ENCODE data around the gene CDK2. TPM values are rescaled to one million over a fixed set of nuclear protein-coding genes. Genes with fewer than 3 reads are reported as not detected.

Gene CDK2
- total RNA-seq, 2 donors from 2014 or later, result 20.9 to 48.9 TPM

GRCh38 chr12:55957106-55957859 lies 9.3 kb upstream of the CDK2 start:
- peaks cover 4% of the 10 kb centered on the region for H3K4me1 ChIP-seq
- peak overlapping the region in 1 of 2 donors; percentile 26 for H3K9ac ChIP-seq (ENCODE audit: low read depth in 2 of 2, low read length in 2 of 2)
- intact Hi-C loops (cut with DNase I), result no loop called here
- H3K36me3 ChIP-seq, result peaks cover 4% of the 10 kb centered on the region
- H3K9me3 ChIP-seq, result no peaks in the 10 kb centered on the region
- H3K27ac ChIP-seq, result no peak overlapping the region
- no peak for TF ChIP-seq CTCF (IDR thresholded peaks at IDR 0.05)
- no peaks in the 10 kb centered on the region for H3K27me3 ChIP-seq
- peak; percentile 79 for DNase-seq
- H3K4me3 ChIP-seq, result no peak overlapping the region

GRCh38 chr12:55963760-55964159 lies 2.9 kb upstream of the CDK2 start:
- Histone ChIP-seq H3K27me3 (no peaks in the 10 kb centered on the region), H3K9ac (ENCODE audit: low read depth in 2 of 2, low read length in 2 of 2) (no peak overlapping the region), H3K27ac (no peak overlapping the region), H3K9me3 (no peaks in the 10 kb centered on the region), H3K4me1 (peaks cover 3% of the 10 kb centered on the region), H3K4me3 (no peak overlapping the region), H3K36me3 (no peaks in the 10 kb centered on the region)
- TF ChIP-seq CTCF (IDR thresholded peaks at IDR 0.05), result no peak
- no peak for DNase-seq
- intact Hi-C loops (cut with DNase I), result no loop called here

- Histone ChIP-seq H3K27me3 (no peaks in the 10 kb centered on the region), H3K9me3 (no peaks in the 10 kb centered on the region)
- intact Hi-C loops (cut with DNase I), result no loop called here
Observed at GRCh38 chr12:55965240-55965639, 1.4 kb upstream of the CDK2 start.

GRCh38 chr12:55965941-55966407 lies 656 bp upstream of the CDK2 start, which contains the start of gene PMEL:
TSS of gene PMEL (minus strand) at chr12:55966042. CDS start at chr12:55966011, 31 bp downstream.
- Histone ChIP-seq H3K9me3 (no peaks in the 10 kb centered on the region), H3K9ac (ENCODE audit: low read depth in 2 of 2, low read length in 2 of 2) (peak within 1 kb of the TSS; percentile 87 to 96), H3K4me3 (peak within 1 kb of the TSS; percentile 70), H3K27ac (peak within 1 kb of the TSS; percentile 66), H3K36me3 (no peaks in the 10 kb centered on the region), H3K4me1 (peaks cover 3% of the 10 kb centered on the region), H3K27me3 (no peaks in the 10 kb centered on the region)
- DNase-seq, result peak; percentile 36
- intact Hi-C loops (cut with DNase I), result no loop called here
- no peak for TF ChIP-seq CTCF (IDR thresholded peaks at IDR 0.05)

More at GRCh38 chr12:55965240-55965639, 1.4 kb upstream of the CDK2 start:
- no peak overlapping the region for H3K4me3 ChIP-seq
- DNase-seq, result no peak
- no peak for TF ChIP-seq CTCF (IDR thresholded peaks at IDR 0.05)
- no peak overlapping the region for H3K9ac ChIP-seq (ENCODE audit: low read depth in 2 of 2, low read length in 2 of 2)
- H3K36me3 ChIP-seq, result no peaks in the 10 kb centered on the region
- H3K27ac ChIP-seq, result no peak overlapping the region
- peaks cover 3% of the 10 kb centered on the region for H3K4me1 ChIP-seq

GRCh38 chr12:55969356-55969755 lies 2.7 kb downstream of the CDK2 start:
- no peak overlapping the region for H3K4me3 ChIP-seq
- no peaks in the 10 kb centered on the region for H3K27me3 ChIP-seq
- no peaks in the 10 kb centered on the region for H3K36me3 ChIP-seq
- no peak overlapping the region for H3K27ac ChIP-seq
- H3K9ac ChIP-seq (ENCODE audit: low read depth in 2 of 2, low read length in 2 of 2), result no peak overlapping the region
- H3K4me1 ChIP-seq, result peaks cover 3% of the 10 kb centered on the region
- no peak for TF ChIP-seq CTCF (IDR thresholded peaks at IDR 0.05)
- DNase-seq, result no peak
- intact Hi-C loops (cut with DNase I), result no loop called here
- no peaks in the 10 kb centered on the region for H3K9me3 ChIP-seq
